ENCODE measurements around the gene RFX3. TPM values are rescaled to one million over a fixed set of nuclear protein-coding genes. Genes with fewer than 3 reads are reported as not detected.
"Not testable (repeated sequence)": the region's sequence is repeated elsewhere in the genome, so short reads cannot be mapped to it uniquely, and the experiment has no call there.

The RFX3 gene
- total and polyA plus RNA-seq, 2 experiments from 2014 or later, result 5.8 to 7.9 TPM

DNA sequence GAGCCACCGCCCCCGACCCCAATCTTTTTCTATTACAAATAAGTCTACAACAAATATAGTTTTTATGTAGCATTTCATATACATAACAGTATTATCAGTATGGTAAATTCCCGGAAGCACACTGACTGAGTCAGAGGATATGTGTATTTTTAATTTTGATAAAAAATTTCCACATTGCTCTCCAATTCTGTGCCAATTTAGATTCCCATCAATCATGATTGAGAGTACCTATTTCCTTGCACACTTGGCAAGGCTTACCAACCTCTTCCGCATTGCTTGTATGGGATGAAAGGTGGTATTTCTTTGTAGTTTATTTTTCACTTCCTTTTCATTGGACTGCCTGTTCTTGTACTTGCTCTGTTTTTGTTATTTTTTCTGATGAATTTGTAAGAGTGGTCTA lies 204.6 kb downstream of the RFX3 start:
- Histone ChIP-seq H4K20me1 (ENCODE audit: insufficient read depth, poor library complexity, severe bottlenecking) (no peaks in the 10 kb centered on the region), H3K9me3 (ENCODE audit: low read depth) (no peaks in the 10 kb centered on the region), H3K4me2 (no peak overlapping the region), H3K4me1 (ENCODE audit: insufficient read depth) (no peaks in the 10 kb centered on the region), H3K4me3 (no peak overlapping the region), H3K79me2 (no peaks in the 10 kb centered on the region), H3K36me3 (replicated peaks; ENCODE audit: insufficient read depth, low read depth) (no peaks in the 10 kb centered on the region), H3K27me3 (no peaks in the 10 kb centered on the region), H3K27ac (no peak overlapping the region), H3K9me2 (replicated peaks; ENCODE audit: insufficient read depth) (no peaks in the 10 kb centered on the region), H2AFZ (no peak overlapping the region)
- TF ChIP-seq EZH2 (IDR thresholded peaks at IDR 0.05; ENCODE audit: borderline replicate concordance), result no peak
- TF ChIP-seq, protein P1, sequence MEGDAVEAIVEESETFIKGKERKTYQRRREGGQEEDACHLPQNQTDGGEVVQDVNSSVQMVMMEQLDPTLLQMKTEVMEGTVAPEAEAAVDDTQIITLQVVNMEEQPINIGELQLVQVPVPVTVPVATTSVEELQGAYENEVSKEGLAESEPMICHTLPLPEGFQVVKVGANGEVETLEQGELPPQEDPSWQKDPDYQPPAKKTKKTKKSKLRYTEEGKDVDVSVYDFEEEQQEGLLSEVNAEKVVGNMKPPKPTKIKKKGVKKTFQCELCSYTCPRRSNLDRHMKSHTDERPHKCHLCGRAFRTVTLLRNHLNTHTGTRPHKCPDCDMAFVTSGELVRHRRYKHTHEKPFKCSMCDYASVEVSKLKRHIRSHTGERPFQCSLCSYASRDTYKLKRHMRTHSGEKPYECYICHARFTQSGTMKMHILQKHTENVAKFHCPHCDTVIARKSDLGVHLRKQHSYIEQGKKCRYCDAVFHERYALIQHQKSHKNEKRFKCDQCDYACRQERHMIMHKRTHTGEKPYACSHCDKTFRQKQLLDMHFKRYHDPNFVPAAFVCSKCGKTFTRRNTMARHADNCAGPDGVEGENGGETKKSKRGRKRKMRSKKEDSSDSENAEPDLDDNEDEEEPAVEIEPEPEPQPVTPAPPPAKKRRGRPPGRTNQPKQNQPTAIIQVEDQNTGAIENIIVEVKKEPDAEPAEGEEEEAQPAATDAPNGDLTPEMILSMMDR (IDR thresholded peaks at IDR 0.05; ENCODE audit: poor library complexity), result no peak
- TF ChIP-seq EZH2phosphoT487 (IDR thresholded peaks at IDR 0.05; ENCODE audit: low read depth, severe bottlenecking, unreplicated experiment), result no peak
- no peak for DNase-seq (ENCODE audit: low spot score)
- 98% methylated on average over 4 of the region's 4 CpGs for WGBS (ENCODE audit: low lambda C conversion rate, missing lambda C conversion rate)

DNA sequence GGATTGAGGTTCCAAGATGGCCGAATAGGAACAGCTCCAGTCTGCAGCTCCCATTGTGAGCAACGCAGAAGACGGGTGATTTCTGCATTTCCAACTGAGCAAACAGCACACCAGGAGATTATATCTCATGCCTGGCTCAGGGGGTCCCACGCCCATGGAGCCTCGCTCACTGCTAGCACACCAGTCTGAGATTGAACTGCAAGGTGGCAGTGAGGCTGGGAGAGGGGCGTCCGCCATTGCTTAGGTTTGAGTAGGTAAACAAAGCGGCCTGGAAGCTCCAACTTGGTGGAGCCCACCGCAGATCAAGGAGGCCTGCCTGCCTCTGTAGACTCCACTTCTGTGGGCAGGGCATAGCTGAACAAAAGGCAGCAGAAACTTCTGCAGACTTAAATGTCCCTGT lies 213.2 kb downstream of the RFX3 start:
- not testable (repeated sequence) for DNase-seq (ENCODE audit: low spot score); H3K9me3 ChIP-seq (ENCODE audit: low read depth); H3K4me3 ChIP-seq; H3K4me2 ChIP-seq; H3K27me3 ChIP-seq; H3K9me2 ChIP-seq (replicated peaks; ENCODE audit: insufficient read depth); H3K36me3 ChIP-seq (replicated peaks; ENCODE audit: insufficient read depth, low read depth); H3K27ac ChIP-seq; H2AFZ ChIP-seq; H3K4me1 ChIP-seq (ENCODE audit: insufficient read depth); H4K20me1 ChIP-seq (ENCODE audit: insufficient read depth, poor library complexity, severe bottlenecking); H3K79me2 ChIP-seq
- 97% methylated on average over 9 of the region's 9 CpGs for WGBS (ENCODE audit: low lambda C conversion rate, missing lambda C conversion rate)

DNA sequence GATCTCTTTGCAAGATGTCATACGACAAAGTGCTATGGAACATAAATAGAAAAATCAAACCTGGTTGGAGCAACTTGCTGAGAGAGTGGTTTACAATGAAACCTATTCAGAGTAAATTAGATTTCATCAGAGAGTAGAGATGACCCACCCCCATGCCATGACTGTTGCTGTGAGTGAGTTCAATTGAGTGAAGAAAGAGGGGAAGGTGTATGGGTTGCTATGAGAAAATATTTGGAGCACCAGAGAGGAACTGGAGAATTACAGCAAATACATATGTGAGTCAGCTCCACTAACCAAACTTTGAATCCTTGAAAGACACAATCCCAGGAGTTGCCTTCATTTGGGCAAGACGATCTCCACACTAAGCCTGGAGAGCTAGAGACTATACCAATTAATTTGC lies 217.2 kb downstream of the RFX3 start:
- no peaks in the 10 kb centered on the region for H3K36me3 ChIP-seq (replicated peaks; ENCODE audit: insufficient read depth, low read depth)
- no peaks in the 10 kb centered on the region for H3K27me3 ChIP-seq
- WGBS (ENCODE audit: low lambda C conversion rate, missing lambda C conversion rate), result 94% methylated on average over 2 of the region's 2 CpGs
- H3K4me1 ChIP-seq (ENCODE audit: insufficient read depth), result no peaks in the 10 kb centered on the region
- H2AFZ ChIP-seq, result no peak overlapping the region
- H3K79me2 ChIP-seq, result no peaks in the 10 kb centered on the region
- TF ChIP-seq EZH2phosphoT487 (IDR thresholded peaks at IDR 0.05; ENCODE audit: low read depth, severe bottlenecking, unreplicated experiment), result no peak
- TF ChIP-seq EZH2 (IDR thresholded peaks at IDR 0.05; ENCODE audit: borderline replicate concordance), result no peak
- TF ChIP-seq, protein P1 (IDR thresholded peaks at IDR 0.05; ENCODE audit: poor library complexity), result no peak
- no peaks in the 10 kb centered on the region for H4K20me1 ChIP-seq (ENCODE audit: insufficient read depth, poor library complexity, severe bottlenecking)
- H3K4me2 ChIP-seq, result no peak overlapping the region
- no peak overlapping the region for H3K4me3 ChIP-seq
- no peak for DNase-seq (ENCODE audit: low spot score)
- no peaks in the 10 kb centered on the region for H3K9me3 ChIP-seq (ENCODE audit: low read depth)
- H3K27ac ChIP-seq, result no peak overlapping the region
- no peaks in the 10 kb centered on the region for H3K9me2 ChIP-seq (replicated peaks; ENCODE audit: insufficient read depth)

DNA sequence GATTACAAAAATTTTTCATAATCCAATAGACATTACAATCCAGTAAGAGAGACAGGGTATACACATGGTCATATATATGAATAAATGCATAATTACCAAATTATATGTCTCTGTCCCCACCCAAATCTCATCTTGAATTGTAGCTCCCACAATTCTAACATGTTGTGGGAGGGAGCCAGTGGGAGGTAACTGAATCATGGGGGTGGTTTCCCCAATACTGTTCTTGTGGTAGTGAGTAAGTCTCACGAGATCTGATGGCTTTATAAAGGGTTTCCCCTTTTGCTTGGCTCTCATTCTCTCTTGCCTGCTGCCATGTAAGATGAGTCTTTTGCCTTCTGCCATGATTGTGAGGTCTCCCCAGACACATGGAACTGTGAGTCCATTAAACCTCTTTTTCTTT lies 221.4 kb downstream of the RFX3 start:
- H3K4me1 ChIP-seq (ENCODE audit: insufficient read depth); H3K9me3 ChIP-seq (ENCODE audit: low read depth); H3K27ac ChIP-seq; H3K4me2 ChIP-seq; H3K27me3 ChIP-seq; H4K20me1 ChIP-seq (ENCODE audit: insufficient read depth, poor library complexity, severe bottlenecking); H3K4me3 ChIP-seq; DNase-seq (ENCODE audit: low spot score); H3K9me2 ChIP-seq (replicated peaks; ENCODE audit: insufficient read depth); H3K79me2 ChIP-seq; H3K36me3 ChIP-seq (replicated peaks; ENCODE audit: insufficient read depth, low read depth); H2AFZ ChIP-seq: not testable (repeated sequence)
- WGBS (ENCODE audit: low lambda C conversion rate, missing lambda C conversion rate), result 87% methylated on average over 1 of the region's 1 CpG

DNA sequence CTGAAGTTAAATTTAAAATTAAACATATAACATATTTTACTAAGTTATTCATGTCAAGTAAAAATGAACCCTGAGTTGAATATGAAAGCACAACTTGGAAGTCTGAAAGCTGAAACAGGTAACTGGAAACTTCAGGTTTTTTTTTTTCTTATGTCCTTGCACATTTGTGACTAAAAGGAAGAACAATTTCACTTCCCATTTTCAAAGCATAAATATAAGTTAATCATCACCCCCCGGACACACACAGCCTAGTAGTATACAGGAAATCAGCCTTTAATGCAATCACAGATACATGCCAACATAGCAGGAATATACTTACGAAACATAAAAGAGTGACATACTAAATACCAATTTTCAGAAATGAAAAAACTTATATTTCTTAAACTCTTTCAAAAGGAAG lies 225.9 kb downstream of the RFX3 start:
- Histone ChIP-seq H3K9me2 (replicated peaks; ENCODE audit: insufficient read depth) (no peaks in the 10 kb centered on the region), H3K27ac (no peak overlapping the region), H3K36me3 (replicated peaks; ENCODE audit: insufficient read depth, low read depth) (no peaks in the 10 kb centered on the region), H4K20me1 (ENCODE audit: insufficient read depth, poor library complexity, severe bottlenecking) (no peaks in the 10 kb centered on the region), H3K4me3 (no peak overlapping the region), H3K79me2 (no peaks in the 10 kb centered on the region), H3K9me3 (ENCODE audit: low read depth) (no peaks in the 10 kb centered on the region), H3K4me2 (no peak overlapping the region), H3K4me1 (ENCODE audit: insufficient read depth) (no peaks in the 10 kb centered on the region), H2AFZ (no peak overlapping the region), H3K27me3 (no peaks in the 10 kb centered on the region)
- 84% methylated on average over 2 of the region's 2 CpGs for WGBS (ENCODE audit: low lambda C conversion rate, missing lambda C conversion rate)
- TF ChIP-seq, protein P1 (IDR thresholded peaks at IDR 0.05; ENCODE audit: poor library complexity), result no peak
- TF ChIP-seq EZH2 (IDR thresholded peaks at IDR 0.05; ENCODE audit: borderline replicate concordance) (no peak), EZH2phosphoT487 (IDR thresholded peaks at IDR 0.05; ENCODE audit: low read depth, severe bottlenecking, unreplicated experiment) (no peak)
- DNase-seq (ENCODE audit: low spot score), result no peak
